MV-4-11 (cell line): ENCODE measurements around the gene TBCD.
"Not testable (repeated sequence)": the region's sequence is repeated elsewhere in the genome, so short reads cannot be mapped to it uniquely, and the experiment has no call there.

ENCODE experiments used
- DNase-seq: peaks from one replicate; lab custom pipeline; 2025; lab: John Stamatoyannopoulos, UW

The TBCD gene

DNA sequence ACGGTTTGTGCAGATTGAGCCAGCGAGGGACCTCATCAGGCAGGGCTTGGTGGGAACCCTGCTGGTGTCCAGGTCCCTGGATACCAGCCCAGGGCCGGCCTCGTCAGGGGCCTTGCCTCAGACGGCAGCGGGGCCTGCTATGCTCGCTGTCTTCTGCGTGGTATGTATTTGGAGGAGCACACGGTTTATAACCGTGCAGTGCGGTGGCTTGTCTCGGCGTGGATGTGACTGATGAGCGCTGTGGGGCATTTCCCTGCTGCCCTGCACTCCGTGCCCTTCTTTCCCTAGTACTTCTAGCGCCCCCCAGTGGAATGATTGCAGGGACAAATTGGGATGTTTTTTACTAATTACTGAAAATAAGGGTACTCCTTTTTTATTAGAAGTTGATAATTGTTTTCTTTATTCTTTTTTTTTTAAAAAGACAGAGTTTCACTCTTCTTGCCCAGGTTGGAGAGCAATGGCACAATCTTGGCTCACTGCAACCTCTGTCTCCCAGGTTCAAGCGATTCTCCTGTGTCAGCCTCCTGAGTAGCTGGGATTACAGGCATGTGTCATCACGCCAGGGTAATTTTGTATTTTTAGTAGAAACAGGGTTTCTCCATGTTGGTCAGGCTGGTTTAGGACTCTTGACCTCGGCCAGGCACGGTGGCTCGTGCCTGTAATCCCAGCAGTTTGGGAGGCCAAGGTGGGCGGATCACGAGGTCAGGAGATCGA lies 15.3 kb downstream of the TBCD start:
- DNase-seq: peak; percentile 40

DNA sequence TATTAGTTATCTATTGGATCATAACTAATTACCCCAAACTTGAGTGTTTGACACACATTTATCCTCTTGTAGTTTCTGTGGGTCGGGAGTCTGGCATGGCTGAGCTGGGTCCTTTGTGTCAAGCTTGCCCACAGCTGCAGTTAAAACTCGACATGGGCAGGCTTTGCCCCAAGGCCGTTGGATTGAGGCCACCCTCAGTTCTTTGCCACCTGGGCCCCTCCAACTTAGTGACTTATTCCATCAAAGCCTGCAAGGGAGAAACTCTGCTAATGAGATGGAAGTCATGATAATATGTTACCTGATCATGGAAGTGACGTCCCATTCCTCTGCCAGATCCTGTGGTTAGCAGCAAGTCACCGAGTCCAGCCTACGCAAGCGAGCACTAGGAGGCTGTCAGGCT lies 17.2 kb downstream of the TBCD start:
- no peak for DNase-seq

DNA sequence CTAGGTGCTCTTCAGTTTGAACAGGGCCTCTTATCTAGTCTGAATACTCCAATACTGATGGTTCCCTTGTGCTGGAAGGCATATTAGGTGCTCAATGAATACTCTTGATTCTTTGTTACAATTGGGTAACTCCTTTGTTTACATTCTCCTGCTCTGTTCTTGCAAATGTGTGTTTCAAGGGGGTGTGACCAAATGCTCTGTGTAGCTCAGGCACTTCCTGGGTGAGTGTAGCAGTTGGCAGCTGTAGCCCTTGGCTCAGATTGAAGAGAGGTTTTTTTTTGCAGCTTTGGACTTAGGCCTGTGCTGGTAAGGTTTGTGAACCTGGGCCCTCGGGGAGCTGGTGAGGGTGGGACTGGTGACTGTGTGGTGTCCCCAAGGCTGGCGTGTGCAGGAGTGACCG lies 20.2 kb downstream of the TBCD start:
- DNase-seq: no peak

DNA sequence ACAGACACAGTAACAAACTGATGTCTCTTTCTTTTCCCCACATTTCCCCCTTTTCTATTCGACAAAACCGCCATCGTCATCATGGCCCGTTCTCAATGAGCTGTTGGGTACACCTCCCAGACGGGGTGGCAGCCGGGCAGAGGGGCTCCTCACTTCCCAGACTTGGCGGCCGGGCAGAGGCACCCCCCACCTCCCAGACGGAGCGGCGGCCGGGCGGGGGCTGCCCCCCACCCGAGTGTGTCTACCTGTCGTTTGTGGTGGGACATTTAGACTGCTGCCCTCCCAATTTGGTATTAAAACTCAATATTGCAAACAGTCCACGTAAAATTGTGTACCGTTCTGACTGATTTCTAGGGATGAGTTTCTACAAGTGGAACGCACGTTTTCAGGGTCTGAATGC lies 22.6 kb downstream of the TBCD start:
- not testable (repeated sequence) for DNase-seq

DNA sequence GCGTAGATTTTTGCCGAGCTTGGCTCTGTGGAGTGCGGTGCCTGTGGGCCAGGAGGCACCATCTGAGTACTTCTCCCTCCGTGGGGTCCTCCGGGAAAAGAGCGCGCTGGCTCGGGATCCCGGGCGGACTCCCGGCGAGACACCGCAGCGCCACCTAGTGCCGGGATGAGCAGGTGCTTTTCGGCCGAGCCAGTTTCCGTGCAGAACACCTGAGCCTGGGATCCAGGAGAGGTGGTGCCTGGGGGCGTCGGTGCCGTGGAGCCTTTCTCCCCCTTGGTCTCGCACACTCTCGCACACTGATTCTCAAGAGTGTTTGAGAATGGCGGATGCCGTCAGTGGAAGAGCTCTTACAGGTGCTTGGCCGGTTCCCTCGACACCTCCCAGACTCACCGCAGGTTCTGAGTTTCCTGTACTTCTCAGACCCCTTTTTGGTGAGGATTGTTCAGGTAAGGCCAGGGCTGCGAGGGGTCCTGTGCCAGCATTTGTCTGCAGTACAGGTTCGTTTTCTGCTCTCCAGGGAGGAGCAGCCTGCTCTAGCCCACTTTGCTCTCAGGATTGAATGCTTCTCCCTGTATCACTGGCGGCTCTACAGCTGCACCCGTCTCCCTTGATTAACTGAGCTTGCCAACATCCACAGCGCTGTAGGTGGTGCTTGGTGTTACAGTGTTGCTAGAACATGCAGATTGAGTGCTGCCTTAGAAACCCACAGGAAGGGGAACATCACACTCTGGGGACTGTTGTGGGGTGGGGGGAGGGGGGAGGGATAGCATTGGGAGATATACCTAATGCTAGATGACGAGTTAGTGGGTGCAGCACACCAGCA lies 23.3 kb downstream of the TBCD start:
- no peak for DNase-seq

DNA sequence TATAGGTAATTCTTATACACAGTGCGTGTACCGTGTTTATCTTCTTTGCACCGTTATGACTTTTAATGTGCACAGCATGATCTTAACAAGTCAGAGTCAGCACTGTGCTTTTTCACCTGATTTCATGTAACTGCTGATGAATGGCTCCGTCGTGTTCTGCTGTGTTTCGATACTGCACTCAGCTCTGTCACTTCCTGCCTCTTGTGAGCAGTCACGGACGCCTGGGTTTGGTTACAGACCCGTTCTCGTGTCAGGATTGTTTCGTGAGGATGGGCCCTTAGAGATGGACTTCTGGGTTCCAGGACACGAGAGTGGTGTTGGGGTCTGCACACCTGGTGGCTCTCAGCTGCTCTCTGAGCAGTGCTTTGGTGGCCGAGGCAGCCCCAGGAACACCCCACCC lies 24.6 kb downstream of the TBCD start:
- DNase-seq: no peak

DNA sequence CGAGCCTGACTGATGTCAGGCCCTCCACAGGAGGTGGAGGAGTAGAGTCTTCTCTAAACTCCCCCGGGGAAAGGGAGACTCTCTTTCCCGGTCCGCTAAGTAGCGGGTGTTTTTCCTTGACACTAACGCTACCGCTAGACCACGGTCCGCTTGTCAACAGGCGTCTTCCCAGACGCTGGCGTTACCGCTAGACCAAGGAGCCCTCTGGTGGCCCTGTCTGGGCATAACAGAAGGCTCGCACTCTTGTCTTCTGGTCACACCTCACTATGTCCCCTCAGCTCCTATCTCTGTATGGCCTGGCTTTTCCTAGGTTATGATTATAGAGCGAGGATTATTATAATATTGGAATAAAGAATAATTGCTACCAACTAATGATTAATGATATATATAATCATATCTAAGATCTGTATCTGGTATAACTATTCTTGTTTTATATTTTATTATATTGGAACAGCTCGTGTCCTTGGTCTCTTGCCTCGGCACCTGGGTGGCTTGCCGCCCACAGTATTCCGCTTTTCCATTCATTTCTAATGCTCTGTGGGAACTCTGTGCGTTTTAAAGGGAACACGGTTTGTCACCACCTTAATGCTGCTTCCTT lies 26.0 kb downstream of the TBCD start:
- DNase-seq: not testable (repeated sequence)

DNA sequence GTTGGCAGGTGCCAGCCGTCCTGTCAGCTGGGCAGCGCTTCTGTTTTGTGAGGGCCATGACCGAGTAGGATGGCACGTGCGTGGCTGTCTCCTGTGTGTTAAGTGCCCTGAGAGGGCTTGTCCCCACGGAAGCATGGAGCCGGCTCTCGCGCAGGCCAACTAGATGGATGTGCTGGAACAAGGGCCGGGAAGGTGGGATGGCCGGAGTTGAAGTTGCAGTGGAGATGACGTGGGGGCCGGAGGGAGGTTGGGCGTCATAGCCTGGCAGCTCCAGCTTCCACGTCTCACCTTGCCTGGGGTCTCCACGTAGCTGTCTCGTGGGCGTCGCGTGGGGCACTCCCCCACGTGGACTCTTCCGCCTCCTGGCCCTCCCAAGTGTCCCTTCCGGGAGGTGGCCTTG lies 27.7 kb downstream of the TBCD start:
- DNase-seq: no peak

DNA sequence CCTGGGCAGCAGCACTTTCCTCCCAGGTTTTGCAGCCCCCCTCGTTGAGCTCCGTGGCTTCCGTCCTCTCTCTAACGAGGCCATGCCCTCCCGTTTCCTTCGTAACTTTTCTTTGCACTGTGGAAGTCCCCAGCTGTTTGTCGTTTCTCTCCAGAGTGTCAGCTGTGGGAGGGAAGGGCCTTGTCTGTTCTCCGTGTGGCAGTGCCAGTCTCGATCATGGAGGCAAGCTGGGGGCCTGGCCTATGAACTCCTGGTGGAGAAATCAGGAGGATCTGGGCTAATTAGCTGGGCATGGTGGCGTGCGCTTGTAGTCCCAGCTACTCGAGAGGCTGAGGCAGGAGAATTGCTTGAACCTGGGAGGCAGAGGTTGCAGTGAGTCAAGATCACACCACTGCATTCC lies 28.3 kb downstream of the TBCD start:
- no peak for DNase-seq

DNA sequence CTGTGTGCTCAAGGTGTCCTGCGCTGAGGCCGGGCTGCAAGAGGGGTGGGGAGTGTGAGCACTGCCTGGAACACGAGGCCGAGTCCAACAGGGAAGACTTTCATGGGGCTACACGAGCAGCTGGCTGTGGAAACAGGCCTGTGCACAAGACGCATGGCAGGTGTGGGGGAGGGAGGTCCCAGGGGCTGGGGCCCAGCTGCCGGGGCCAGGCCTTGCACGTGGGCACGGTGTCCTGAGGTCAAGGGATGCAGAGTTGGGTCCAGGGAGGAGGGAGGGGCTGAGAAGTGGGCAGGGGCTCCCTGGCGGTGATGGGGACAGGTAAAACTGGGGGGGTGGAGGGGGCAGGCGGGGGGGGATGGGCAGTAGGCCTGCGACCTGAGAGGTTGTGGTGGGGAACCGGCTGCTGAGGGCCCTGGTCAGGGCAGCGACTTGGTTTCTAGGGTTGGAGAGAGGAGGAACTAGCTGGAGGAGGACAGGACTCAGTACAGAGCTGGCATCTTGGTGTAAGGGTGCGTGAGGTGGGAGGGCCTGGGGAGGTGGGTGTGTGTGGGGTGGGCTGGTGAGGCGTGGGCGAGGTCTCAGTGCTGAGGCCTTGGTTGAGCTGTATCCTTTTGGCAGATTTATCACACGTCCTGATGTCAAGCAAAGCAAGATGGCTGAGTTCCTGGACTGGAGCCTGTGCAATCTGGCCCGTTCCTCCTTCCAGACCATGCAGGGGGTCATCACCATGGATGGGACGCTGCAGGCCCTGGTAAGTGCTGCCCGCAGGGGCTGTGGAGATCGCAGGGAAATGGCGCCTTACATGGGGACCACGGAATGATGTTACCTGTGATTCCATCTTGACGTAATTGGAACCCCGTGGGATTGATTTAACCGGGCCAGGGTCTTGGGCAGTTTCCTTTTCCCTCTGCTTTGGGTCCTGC lies 29.4 kb downstream of the TBCD start:
- no peak for DNase-seq

DNA sequence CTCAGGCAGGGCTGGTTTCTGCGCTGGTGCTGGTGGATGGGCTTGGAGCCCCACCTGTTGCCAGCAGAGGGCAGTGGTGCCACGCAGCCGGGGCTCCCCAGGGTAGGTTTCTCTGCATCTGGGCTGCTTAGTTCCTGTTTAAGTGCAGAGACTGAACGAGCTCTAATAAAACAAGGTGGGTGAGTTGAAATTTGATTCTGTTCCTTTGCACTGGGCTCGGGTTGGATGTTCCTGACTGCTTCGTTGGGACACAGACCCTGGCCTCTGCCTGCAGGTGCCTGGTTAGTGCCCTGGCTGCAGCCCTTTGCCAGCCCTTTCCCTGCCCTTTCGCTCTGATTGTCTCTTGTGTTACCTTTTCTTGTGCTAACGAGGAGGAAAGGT lies 30.0 kb downstream of the TBCD start:
- DNase-seq: peak; percentile 72

DNA sequence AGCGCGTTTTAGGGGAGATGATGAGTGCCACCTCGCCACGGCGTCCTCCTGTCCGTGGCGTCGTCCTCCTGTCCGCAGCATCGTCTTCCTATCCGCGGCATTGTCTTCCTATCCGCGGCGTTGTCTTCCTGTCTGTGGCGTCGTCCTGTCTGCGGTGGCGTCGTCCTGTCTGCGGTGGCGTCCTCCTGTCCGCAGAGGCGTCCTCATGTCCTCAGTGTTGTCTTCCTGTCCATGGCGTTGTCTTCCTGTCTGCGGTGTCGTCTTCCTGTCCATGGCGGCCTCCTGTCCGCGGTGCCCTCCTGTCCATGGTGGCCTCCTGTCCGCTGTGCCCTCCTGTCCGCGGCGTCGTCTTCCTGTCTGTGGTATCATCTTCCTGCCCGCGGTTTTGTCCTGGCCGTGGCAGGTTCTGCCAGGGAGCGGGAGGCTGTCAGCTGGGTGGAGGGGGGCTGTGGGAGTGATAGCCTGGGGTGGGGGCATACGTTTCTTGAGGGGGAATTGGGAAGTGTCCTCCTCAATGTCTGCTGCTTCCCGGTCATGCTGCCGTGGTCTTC lies 30.9 kb downstream of the TBCD start:
- DNase-seq: no peak

DNA sequence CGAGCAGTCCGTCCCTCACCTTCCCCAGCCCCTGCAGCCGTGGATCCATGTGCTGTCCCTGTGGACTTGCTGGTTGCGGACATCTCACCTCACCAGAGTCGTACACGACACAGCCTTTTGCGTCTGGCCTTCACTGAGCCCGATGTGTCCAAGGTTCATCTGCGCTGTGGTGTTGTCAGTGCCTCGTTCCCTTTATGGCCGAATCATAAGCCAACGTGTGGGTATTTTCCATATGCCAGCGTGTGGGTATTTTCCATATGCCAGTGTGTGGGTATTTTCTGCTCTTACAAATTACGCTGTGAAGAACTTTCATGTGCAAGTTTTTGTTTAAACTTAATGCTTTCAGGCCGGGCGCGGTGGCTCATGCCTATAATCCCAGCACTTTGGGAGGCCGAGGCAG lies 31.6 kb downstream of the TBCD start:
- no peak for DNase-seq

DNA sequence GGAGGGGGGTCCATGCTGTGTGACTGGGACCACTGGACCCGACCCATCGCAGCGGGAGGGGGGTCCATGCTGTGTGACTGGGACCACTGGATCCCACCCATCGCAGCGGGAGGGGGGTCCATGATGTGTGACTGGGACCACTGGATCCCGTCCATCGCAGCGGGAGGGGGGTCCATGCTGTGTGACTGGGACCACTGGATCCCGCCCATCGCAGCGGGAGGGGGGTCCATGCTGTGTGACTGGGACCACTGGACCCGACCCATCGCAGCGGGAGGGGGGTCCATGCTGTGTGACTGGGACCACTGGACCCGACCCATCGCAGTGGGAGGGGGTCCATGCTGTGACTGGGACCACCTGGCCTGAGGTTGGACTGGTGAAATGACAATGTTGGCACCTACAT lies 33.7 kb downstream of the TBCD start:
- DNase-seq: not testable (repeated sequence)

DNA sequence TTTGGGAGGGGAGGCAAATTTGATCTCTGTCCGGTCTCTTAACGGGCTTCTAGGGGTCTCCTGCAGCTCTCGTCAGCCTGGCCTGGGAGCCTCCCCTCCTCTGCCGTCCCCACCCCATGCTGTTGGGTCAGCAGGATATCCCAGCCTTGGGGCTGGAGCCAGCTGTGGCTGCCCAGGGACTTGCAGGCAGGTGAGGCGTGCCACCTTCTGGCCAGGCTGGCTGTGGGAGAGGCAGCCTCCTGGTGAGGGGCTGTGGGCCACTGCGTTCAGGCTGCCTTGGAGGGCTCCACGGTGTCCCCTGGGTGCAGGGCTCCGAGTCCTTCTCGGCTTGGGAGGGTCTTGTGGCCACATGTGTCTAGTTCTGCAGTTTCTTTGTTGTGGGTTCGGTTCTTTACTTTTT lies 34.6 kb downstream of the TBCD start:
- no peak for DNase-seq

DNA sequence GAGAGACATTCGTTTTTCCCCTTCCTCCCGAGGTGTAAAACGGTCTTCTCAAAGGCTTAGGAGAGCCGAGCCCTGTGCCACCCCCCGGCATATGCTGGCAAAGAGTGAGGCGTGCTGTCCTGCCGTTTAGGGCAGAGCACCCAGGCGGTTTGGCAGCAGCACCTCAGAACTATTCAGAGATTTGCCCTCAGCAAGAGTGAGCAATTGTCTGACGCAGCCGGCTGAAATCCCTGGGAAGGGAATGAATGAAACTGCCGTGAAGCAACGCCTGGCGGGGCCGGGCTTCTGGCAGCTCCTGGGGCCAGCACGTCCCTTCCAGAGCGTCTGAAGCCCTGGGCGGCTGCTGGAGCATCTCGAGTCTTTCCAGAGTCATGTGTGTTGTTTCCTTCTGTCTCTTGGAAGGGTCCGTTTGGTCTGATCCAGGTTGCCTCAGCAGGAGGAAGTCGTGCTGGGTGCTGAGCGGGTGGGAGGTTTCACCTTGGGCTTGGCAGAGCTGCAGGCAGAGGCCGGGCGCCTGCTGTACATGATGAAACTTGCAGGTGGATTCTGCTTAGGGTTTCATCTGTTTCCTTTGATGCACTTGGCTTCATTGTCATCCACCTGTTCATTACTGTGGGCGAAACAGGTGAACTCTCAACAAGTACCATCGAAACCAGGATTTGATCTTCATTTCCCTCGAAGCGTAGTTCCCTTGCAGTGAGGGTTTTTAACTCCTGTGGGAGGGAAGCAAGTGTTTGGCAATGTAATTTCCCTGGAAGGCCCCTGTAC lies 35.4 kb downstream of the TBCD start:
- no peak for DNase-seq

DNA sequence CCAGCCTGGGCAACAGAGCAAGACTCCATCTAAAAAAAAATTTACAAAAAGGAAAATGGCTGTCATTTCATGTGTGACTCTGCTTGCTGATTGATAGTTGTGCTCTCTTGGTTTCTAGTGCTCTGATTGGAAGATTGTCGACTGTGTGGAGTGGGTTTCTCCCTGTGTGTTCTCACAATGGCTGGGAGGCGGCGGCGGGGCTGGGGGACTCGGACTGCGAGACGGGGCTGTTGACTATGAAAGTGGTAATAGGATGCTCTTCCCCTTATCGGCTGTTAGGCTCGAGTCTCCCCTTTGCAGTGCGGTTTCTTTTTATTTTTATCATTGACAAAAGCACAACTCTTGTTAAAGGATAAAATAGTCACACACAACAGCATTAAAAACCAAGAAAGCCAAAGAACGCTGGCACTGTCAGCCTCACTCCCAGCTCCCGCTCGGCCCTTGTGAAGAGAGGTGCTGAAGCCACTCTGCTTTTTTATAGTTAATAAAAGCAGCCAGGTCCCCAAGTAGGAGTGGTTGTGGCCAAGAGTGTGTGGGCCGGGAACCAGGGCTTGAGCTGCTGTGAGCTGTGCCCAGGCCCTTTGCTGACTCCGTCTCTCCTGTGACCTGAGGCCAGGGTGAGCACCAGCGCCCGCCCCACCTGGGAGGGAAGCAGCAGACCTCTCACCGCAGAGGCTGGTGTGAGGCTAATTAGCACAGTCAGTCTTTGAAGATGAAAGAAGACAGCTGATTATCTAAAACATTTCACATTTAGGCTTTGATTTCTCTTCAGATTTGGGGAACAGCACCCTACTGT lies 36.5 kb downstream of the TBCD start:
- no peak for DNase-seq

DNA sequence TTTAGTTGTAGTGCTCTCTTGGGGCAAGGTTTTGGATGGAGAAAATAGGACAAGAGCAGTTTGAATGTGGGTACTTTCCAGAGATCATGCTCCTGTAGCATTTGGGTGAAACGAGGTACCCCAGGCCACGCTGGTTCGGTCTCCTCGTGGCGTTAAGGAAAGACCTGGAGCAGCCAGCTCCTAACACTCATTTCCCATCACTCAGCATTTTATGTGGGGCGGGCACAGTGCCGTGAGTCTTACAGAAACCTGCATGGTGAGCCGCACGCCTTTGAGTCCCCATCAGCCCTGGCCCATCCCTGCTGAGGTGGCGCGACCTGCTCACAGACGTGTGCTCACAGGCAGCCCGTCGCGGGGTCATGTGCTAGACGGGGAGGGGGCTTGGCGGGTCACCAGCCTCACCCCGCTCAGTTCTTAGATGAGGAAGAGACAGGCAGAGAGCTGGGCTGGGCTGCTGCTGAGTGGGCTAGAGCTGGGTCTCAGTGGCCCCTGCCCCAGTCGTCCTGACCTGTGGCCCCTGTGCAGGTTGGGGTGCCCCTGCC lies 37.3 kb downstream of the TBCD start:
- no peak for DNase-seq

DNA sequence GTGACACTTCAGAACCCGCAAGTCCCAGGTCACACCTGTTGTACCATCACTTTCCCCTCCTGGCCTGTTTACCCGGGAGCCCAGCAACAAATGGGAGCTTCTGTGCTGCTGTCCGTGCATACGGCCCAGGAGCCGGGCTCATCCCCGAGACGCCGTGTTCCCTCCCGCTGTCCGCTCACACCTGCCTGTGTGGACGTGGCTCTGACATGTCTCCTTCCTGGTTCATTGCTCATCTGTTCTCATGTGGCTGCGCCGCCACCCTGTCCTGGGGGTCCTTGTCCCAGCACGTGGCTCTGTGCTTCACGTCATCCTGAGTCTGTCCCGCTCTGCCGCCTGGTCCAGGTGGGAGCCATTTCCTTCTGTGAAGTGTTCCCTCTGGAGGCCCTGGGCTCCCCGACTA lies 37.9 kb downstream of the TBCD start:
- DNase-seq: no peak

DNA sequence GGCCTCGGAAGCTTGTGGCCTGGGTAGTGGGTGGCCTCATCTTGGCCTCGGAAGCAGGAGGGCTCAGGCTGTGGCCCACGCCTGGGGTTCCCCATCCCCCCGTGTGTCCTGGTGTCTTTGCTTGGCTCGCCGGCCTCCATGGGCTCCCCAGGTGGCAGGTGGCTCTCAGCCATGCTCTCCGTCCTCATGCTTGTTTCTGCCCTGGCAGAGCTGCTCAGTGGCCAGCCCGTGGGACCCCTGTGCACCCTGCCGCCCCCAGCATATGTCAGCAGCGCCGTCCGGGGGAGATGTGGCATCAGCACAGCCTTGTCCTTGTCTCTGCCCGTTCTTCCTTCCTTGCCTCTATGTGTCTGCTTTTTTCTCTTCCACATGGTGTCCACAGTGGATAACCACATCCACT lies 38.5 kb downstream of the TBCD start:
- no peak for DNase-seq
